CD8-positive, alpha-beta memory T cell (primary cell): ENCODE results near the gene CALM1. TPM values are rescaled to one million over a fixed set of nuclear protein-coding genes. Genes with fewer than 3 reads are reported as not detected.

ENCODE experiments used
- CTCF ChIA-PET: fragments of 350-600 bp; sonication (Branson Sonifier 250); formaldehyde crosslinking; loops from one replicate; lab custom pipeline; 2021; ENCODE audit warnings: antibody characterized with exemption; lab: Charles Lee
- POLR2A ChIA-PET: fragments of 350-600 bp; sonication (Branson Sonifier 250); formaldehyde crosslinking; loops from one replicate; lab custom pipeline; 2021; ENCODE audit warnings: antibody characterized with exemption; lab: Charles Lee
- DNase-seq, 5 donors: peaks; one replicate each; pipeline versions ENCODE4 v3.0.0 to v3.0.0-alpha.2; 2020 to 2022; ENCODE audit warnings: mixed read lengths in 1 of 5
- H3K27ac ChIP-seq: one replicate; pipeline ENCODE4 v1.7.0; 2013; ENCODE audit warnings: low read depth, mild to moderate bottlenecking, low read length, moderate library complexity
- H3K27me3 ChIP-seq: 2 replicates; pipeline ENCODE4 v1.7.0; 2013; ENCODE audit warnings: low read length, mild to moderate bottlenecking; ENCODE audit not compliant: insufficient read depth, poor library complexity, severe bottlenecking
- H3K36me3 ChIP-seq: 2 replicates; pipeline ENCODE4 v1.7.0; 2013; ENCODE audit warnings: mild to moderate bottlenecking, low read length, moderate library complexity; ENCODE audit not compliant: insufficient read depth
- H3K4me1 ChIP-seq: 2 replicates; pipeline ENCODE4 v1.7.0; 2013; ENCODE audit warnings: mild to moderate bottlenecking, low read length, moderate library complexity; ENCODE audit not compliant: insufficient read depth
- H3K4me3 ChIP-seq: 2 replicates; pipeline ENCODE4 v1.7.0; 2013; ENCODE audit warnings: mild to moderate bottlenecking, low read length
- H3K9me3 ChIP-seq: 2 replicates; pipeline ENCODE4 v1.7.0; 2013; ENCODE audit warnings: mild to moderate bottlenecking, low read length
- H3K27ac Mint-ChIP-seq, 8 donors: one replicate each; pipeline ENCODE4 v1.8.0; 2020 to 2021; ENCODE audit warnings: mixed read lengths in 8 of 8, mild to moderate bottlenecking in 6 of 8, inconsistent platforms in 3 of 8, moderate library complexity in 3 of 8
- H3K27me3 Mint-ChIP-seq, 2 donors: one replicate each; pipeline ENCODE4 v1.8.0; 2020 to 2021; ENCODE audit warnings: mixed read lengths in 2 of 2, mild to moderate bottlenecking in 1 of 2, moderate library complexity in 1 of 2
- H3K36me3 Mint-ChIP-seq, 3 donors: one replicate each; pipeline ENCODE4 v1.8.0; 2020 to 2021; ENCODE audit warnings: mixed read lengths in 3 of 3, inconsistent platforms in 1 of 3, mild to moderate bottlenecking in 1 of 3
- H3K4me1 Mint-ChIP-seq, 3 donors: one replicate each; pipeline ENCODE4 v1.8.0; 2020 to 2021; ENCODE audit warnings: mixed read lengths in 3 of 3, inconsistent platforms in 1 of 3, mild to moderate bottlenecking in 1 of 3
- H3K4me3 Mint-ChIP-seq, 7 donors: one replicate each; pipeline ENCODE4 v1.8.0; 2020 to 2021; ENCODE audit warnings: mixed read lengths in 7 of 7, mild to moderate bottlenecking in 6 of 7, moderate library complexity in 4 of 7, inconsistent platforms in 2 of 7
- H3K9me3 Mint-ChIP-seq, 5 donors: one replicate each; pipeline ENCODE4 v1.8.0; 2020 to 2022; ENCODE audit warnings: mixed read lengths in 5 of 5, mild to moderate bottlenecking in 3 of 5, moderate library complexity in 2 of 5, inconsistent platforms in 1 of 5
- polyA plus RNA-seq: library from polyadenylated mRNA; unstranded; fragments of 300-500 nt; fragmentation: Illumina TruSeq; gene quantifications from one replicate; pipeline ENCODE4 v1.2.3, GENCODE V29; 2021
- total RNA-seq, 2 experiments: library from RNA; stranded (reverse); gene quantifications; one replicate each; pipeline ENCODE4 v1.2.3, GENCODE V29; 2021

Gene CALM1
- total and polyA plus RNA-seq, 3 experiments from 2014 or later: 575 to 3,107 (median 587) TPM

GRCh38 chr14:90416720-90417119, 19.9 kb downstream of the CALM1 start:
- H3K9me3 ChIP-seq: no peaks in the 10 kb centered on the region
- H3K27ac ChIP-seq: no peak overlapping the region
- H3K4me1 ChIP-seq: no peaks in the 10 kb centered on the region
- POLR2A ChIA-PET: no interaction called here
- Mint-ChIP-seq H3K27ac (peak overlapping the region in 1 of 8 donors; percentile 80), H3K9me3 (no peaks in the 10 kb centered on the region), H3K36me3 (peaks cover 0 to 2% (median 0%) of the 10 kb centered on the region in 3 donors), H3K4me1 (no peaks in the 10 kb centered on the region), H3K4me3 (no peak overlapping the region), H3K27me3 (no peaks in the 10 kb centered on the region)
- no peaks in the 10 kb centered on the region for H3K36me3 ChIP-seq
- DNase-seq: no peak
- CTCF ChIA-PET: interaction anchor here (0.7 to 0.8 kb wide), 2 partner anchors 17 to 34 kb away, joined by 3 to 4 read pairs; no protein-coding TSS in a partner anchor
- H3K4me3 ChIP-seq: no peak overlapping the region
- no peaks in the 10 kb centered on the region for H3K27me3 ChIP-seq

DNA sequence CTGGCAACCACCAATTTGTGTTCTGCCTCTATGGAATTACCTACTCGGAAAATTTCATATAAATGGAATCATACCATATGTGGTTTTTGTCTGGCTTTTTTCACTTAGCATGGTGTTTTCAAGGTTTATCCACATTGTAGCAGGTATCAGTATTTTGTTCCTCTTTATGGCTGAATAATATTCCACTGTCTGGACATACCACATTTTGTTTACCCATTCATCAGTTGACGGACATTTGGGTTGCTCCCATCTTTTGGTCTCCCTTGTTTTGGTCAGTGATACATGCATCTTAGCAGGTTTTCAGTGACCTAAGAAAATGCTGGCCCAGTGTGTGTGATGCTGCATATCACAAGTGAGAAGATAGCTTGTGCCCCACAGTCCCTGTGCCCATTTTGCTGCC, 21.2 kb downstream of the CALM1 start:
- Histone ChIP-seq H3K9me3 (no peaks in the 10 kb centered on the region), H3K27ac (no peak overlapping the region), H3K4me1 (no peaks in the 10 kb centered on the region), H3K27me3 (no peaks in the 10 kb centered on the region), H3K36me3 (no peaks in the 10 kb centered on the region), H3K4me3 (no peak overlapping the region)
- Mint-ChIP-seq H3K9me3 (no peaks in the 10 kb centered on the region), H3K27ac (no peak overlapping the region), H3K27me3 (peaks cover 0 to 1% of the 10 kb centered on the region in 2 donors), H3K36me3 (peaks cover 0 to 2% (median 0%) of the 10 kb centered on the region in 3 donors), H3K4me3 (no peak overlapping the region), H3K4me1 (no peaks in the 10 kb centered on the region)
- no peak for DNase-seq
- POLR2A ChIA-PET: no interaction called here
- CTCF ChIA-PET: interaction anchor here (0.9 kb wide), 1 partner anchor 18 kb away, joined by 4 read pairs; no protein-coding TSS in a partner anchor

GRCh38 chr14:90419200-90419599, 22.4 kb downstream of the CALM1 start:
- Mint-ChIP-seq H3K36me3 (peaks cover 0 to 2% (median 0%) of the 10 kb centered on the region in 3 donors), H3K27me3 (peaks cover 0 to 1% of the 10 kb centered on the region in 2 donors), H3K4me1 (no peaks in the 10 kb centered on the region), H3K9me3 (no peaks in the 10 kb centered on the region), H3K4me3 (no peak overlapping the region), H3K27ac (peak overlapping the region in 1 of 8 donors; percentile 19)
- Histone ChIP-seq H3K9me3 (no peaks in the 10 kb centered on the region), H3K4me3 (no peak overlapping the region), H3K27me3 (no peaks in the 10 kb centered on the region), H3K36me3 (no peaks in the 10 kb centered on the region), H3K27ac (no peak overlapping the region), H3K4me1 (no peaks in the 10 kb centered on the region)
- no peak for DNase-seq
- POLR2A ChIA-PET: no interaction called here
- CTCF ChIA-PET: interaction anchor here (1.0 kb wide), 1 partner anchor 51 kb away, joined by 3 read pairs; no protein-coding TSS in a partner anchor

GRCh38 chr14:90421001-90421631, 24.3 kb downstream of the CALM1 start:
- Mint-ChIP-seq H3K27me3 (peaks cover 0 to 1% of the 10 kb centered on the region in 2 donors), H3K4me3 (no peak overlapping the region), H3K4me1 (no peaks in the 10 kb centered on the region), H3K9me3 (no peaks in the 10 kb centered on the region), H3K36me3 (peaks cover 0 to 2% (median 0%) of the 10 kb centered on the region in 3 donors), H3K27ac (no peak overlapping the region)
- Histone ChIP-seq H3K4me3 (no peak overlapping the region), H3K9me3 (no peaks in the 10 kb centered on the region), H3K27me3 (no peaks in the 10 kb centered on the region), H3K27ac (no peak overlapping the region), H3K36me3 (no peaks in the 10 kb centered on the region), H3K4me1 (no peaks in the 10 kb centered on the region)
- no peak for DNase-seq
- ChIA-PET CTCF (interaction anchor here (0.6 kb wide), 1 partner anchor 305 kb away, joined by 3 read pairs; no protein-coding TSS in a partner anchor), POLR2A (no interaction called here)

DNA sequence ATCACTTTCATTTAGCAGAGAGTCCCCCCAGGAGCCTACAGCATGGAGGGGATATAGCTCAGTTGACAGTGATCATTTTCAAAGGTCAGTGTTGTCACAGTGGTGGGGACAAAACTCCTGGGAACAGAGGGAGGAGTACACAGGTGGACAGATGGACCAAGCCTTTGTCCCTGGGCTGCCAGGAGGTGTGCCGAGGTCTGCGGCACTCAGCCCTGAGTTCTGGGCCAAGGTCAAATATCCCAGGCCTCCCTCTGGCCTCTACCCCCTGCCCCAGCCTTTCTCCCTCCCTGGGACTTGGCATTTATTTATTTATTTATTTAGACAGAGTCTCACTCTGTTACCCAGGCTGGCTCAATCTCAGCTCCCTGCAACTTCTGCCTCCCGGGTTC, 24.8 kb downstream of the CALM1 start:
- CTCF ChIA-PET: no interaction called here

GRCh38 chr14:90423166-90423565, 26.3 kb downstream of the CALM1 start:
- CTCF ChIA-PET: no interaction called here
- no peak overlapping the region for H3K4me3 Mint-ChIP-seq
- Histone ChIP-seq H3K4me3 (no peak overlapping the region), H3K4me1 (no peaks in the 10 kb centered on the region), H3K27me3 (no peaks in the 10 kb centered on the region), H3K27ac (no peak overlapping the region), H3K36me3 (no peaks in the 10 kb centered on the region), H3K9me3 (no peaks in the 10 kb centered on the region)
- POLR2A ChIA-PET: no interaction called here
- no peaks in the 10 kb centered on the region for H3K9me3 Mint-ChIP-seq
- H3K4me1 Mint-ChIP-seq: no peaks in the 10 kb centered on the region
- no peak for DNase-seq
- H3K36me3 Mint-ChIP-seq: no peaks in the 10 kb centered on the region
- H3K27me3 Mint-ChIP-seq: peaks cover 4 to 6% of the 10 kb centered on the region in 2 donors
- H3K27ac Mint-ChIP-seq: no peak overlapping the region

More for the DNA sequence above, 24.8 kb downstream of the CALM1 start:
- H3K36me3 ChIP-seq: no peaks in the 10 kb centered on the region
- H3K4me1 Mint-ChIP-seq: no peaks in the 10 kb centered on the region
- no peaks in the 10 kb centered on the region for H3K9me3 ChIP-seq
- H3K27me3 ChIP-seq: no peaks in the 10 kb centered on the region
- H3K9me3 Mint-ChIP-seq: no peaks in the 10 kb centered on the region
- no peak overlapping the region for H3K4me3 Mint-ChIP-seq
- peaks cover under 1 to 1% of the 10 kb centered on the region in 2 donors for H3K27me3 Mint-ChIP-seq
- peaks cover 0 to 2% (median 0%) of the 10 kb centered on the region in 3 donors for H3K36me3 Mint-ChIP-seq
- H3K4me1 ChIP-seq: no peaks in the 10 kb centered on the region
- no peak for DNase-seq
- no peak overlapping the region for H3K4me3 ChIP-seq
- H3K27ac Mint-ChIP-seq: no peak overlapping the region
- POLR2A ChIA-PET: no interaction called here
- H3K27ac ChIP-seq: no peak overlapping the region

- no peaks in the 10 kb centered on the region for H3K9me3 Mint-ChIP-seq
- no peak for DNase-seq
- H3K27ac ChIP-seq: no peak overlapping the region
Observed at GRCh38 chr14:90424075-90424474, 27.2 kb downstream of the CALM1 start.

DNA sequence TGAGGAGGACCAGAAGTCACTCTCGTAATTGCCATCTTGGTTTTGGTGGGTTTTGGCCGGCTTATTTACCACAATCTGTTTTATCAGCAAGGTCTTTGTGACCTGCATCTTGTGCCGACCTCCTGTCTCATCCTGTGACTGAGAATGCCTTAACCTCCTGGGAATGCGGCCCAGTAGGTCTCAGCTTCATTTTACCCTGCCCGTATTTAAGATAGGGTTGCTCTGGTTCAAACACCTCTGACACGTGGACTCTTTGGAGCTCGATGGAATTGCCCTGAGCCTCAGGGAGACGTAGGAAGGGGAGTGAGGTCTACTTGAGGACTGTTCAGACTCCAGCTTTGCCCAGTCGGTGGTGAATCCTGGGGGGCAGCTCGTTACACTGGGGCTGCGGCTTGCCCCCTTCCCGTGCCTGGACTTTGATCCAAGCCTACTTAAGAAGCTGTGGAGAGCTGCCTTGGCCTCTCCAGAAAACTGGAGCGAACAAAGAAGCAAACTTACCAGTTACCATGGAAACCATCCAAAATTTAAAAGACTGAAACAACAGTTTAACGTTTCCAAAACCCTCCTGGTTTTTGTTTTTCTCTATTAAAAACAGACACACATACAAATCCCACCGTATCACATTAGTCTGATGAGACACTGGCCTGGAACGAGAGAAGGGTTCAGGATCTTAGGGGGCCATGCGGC, 28.0 kb downstream of the CALM1 start:
- ChIA-PET POLR2A (no interaction called here), CTCF (no interaction called here)

More at GRCh38 chr14:90424075-90424474, 27.2 kb downstream of the CALM1 start:
- no peaks in the 10 kb centered on the region for H3K27me3 ChIP-seq
- Mint-ChIP-seq H3K4me1 (no peaks in the 10 kb centered on the region), H3K27ac (no peak overlapping the region), H3K36me3 (no peaks in the 10 kb centered on the region), H3K4me3 (no peak overlapping the region), H3K27me3 (peaks cover 4 to 6% of the 10 kb centered on the region in 2 donors)
- ChIA-PET CTCF (no interaction called here), POLR2A (no interaction called here)
- no peaks in the 10 kb centered on the region for H3K4me1 ChIP-seq
- no peaks in the 10 kb centered on the region for H3K36me3 ChIP-seq
- H3K9me3 ChIP-seq: no peaks in the 10 kb centered on the region
- H3K4me3 ChIP-seq: no peak overlapping the region

More for the DNA sequence above, 28.0 kb downstream of the CALM1 start:
- Mint-ChIP-seq H3K27ac (peak overlapping the region in 1 of 8 donors; percentile 33), H3K4me3 (no peak overlapping the region), H3K36me3 (no peaks in the 10 kb centered on the region), H3K4me1 (no peaks in the 10 kb centered on the region), H3K27me3 (peaks cover 4 to 6% of the 10 kb centered on the region in 2 donors), H3K9me3 (no peaks in the 10 kb centered on the region)
- no peaks in the 10 kb centered on the region for H3K4me1 ChIP-seq
- H3K27me3 ChIP-seq: no peaks in the 10 kb centered on the region
- no peaks in the 10 kb centered on the region for H3K36me3 ChIP-seq
- H3K9me3 ChIP-seq: no peaks in the 10 kb centered on the region
- DNase-seq: no peak
- no peak overlapping the region for H3K27ac ChIP-seq
- no peak overlapping the region for H3K4me3 ChIP-seq
